NCI-H82 treated with DMSO at 0.1 percent for 48 hours (cell line): ENCODE data around the gene BCL6.

Experiments used
- DNase-seq: peaks from one replicate; lab custom pipeline; 2025; ENCODE audit not compliant: unreplicated experiment; lab: John Stamatoyannopoulos, UW

Gene BCL6

DNA sequence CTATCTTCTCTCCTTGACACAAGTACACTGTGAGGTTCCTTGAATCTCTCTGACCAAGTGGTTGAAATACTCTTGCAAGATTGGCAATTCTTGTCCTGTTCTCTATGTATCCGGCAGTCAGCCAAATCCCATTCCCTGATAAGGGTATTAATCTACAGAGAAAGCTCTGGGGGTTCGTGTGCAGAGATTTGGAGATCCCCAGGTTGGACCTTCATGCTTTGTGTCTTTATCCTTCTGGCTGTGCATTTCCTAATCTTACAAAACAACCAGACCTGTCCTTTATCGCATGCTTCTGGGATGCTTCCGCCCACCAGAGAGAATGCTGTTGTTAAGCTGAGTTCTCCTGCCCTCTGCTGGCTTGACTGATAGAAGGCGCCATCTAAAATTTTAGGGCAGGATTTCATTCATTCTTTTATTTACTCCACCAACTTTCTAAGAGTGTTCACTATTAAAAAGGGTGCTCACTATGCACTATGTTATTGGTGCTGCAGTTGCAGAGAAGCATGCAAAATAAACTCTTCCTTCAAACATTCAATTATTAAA is 66.5 kb downstream of the BCL6 start:
- DNase-seq, result no peak

DNA sequence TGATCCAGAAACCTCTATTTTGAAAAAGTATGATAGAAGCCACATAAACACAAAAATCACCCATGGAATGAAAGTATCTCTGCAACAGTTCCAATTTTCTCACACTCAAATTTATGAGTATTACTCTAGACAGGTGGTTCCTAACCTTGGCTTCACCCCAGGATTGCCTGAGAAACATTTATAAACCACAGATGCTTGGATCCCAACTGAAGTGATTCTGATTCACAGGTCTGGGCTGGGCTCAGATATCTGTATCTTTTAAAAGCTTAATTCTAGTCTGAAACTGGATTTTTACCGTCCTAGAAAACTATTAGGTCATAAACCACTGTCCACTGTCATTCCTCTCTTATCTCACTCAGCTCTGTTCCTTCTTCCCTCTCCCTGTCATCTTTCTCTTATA is 67.7 kb downstream of the BCL6 start:
- no peak for DNase-seq

DNA sequence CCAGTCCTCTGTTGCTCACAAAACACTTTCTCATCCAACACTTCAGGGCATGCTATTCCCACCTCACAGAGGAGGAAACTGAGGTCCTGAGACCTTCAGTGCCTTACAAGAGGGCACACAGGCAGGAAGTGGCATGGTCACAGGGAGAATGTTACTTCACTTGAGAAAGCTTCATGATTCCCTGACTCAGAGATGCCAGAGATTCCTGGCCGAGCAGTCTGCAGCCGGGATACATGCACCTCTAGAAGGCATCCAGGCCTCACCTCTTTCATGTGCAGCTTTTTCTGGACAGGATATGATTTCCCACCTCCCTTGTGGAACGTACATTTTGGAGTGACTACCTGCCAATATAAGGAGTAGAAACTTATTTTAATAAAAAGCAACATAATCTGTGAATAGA is 72.3 kb downstream of the BCL6 start:
- no peak for DNase-seq
